ENCODE data around the gene L3MBTL4. TPM values are rescaled to one million over a fixed set of nuclear protein-coding genes. Genes with fewer than 3 reads are reported as not detected.

L3MBTL4 gene
- total RNA-seq, 1 experiment from 2014 or later = 1.4 TPM

GRCh38 chr18:6057604-6058003, 357.1 kb downstream of the L3MBTL4 start:
- H3K4me3 Mint-ChIP-seq = no peak overlapping the region

GRCh38 chr18:6056171-6056910, 358.4 kb downstream of the L3MBTL4 start:
- no peak overlapping the region for H3K27ac Mint-ChIP-seq
- H3K4me3 Mint-ChIP-seq = no peak overlapping the region

More at GRCh38 chr18:6057604-6058003, 357.1 kb downstream of the L3MBTL4 start:
- no peaks in the 10 kb centered on the region for H3K27me3 Mint-ChIP-seq (ENCODE audit: low read depth)
- ATAC-seq (no peak), DNase-seq (ENCODE audit: low spot score) (no peak)
- CTCF ChIA-PET = no interaction called here
- no peak overlapping the region for H3K27ac Mint-ChIP-seq
- POLR2A ChIA-PET = no interaction called here
- no peak for TF ChIP-seq GRHL2 (CRISPR knock-in tag; IDR thresholded peaks at IDR 0.05; ENCODE audit: insufficient replicate concordance, severe bottlenecking)
- no peak for TF ChIP-seq OVOL2 (CRISPR knock-in tag; IDR thresholded peaks at IDR 0.05; ENCODE audit: borderline replicate concordance)
- no peaks in the 10 kb centered on the region for H3K36me3 Mint-ChIP-seq
- peaks cover 25% of the 10 kb centered on the region for H3K4me1 Mint-ChIP-seq
- peaks cover 5% of the 10 kb centered on the region; the same call in 1 of the 2 replicates for H3K9me3 Mint-ChIP-seq

GRCh38 chr18:6055711-6056110, 359.0 kb downstream of the L3MBTL4 start:
- ATAC-seq = no peak
- peaks cover 25% of the 10 kb centered on the region for H3K4me1 Mint-ChIP-seq

More at GRCh38 chr18:6056171-6056910, 358.4 kb downstream of the L3MBTL4 start:
- Mint-ChIP-seq H3K27me3 (ENCODE audit: low read depth) (no peaks in the 10 kb centered on the region), H3K36me3 (no peaks in the 10 kb centered on the region), H3K4me1 (peaks cover 25% of the 10 kb centered on the region), H3K9me3 (no peaks in the 10 kb centered on the region)
- DNase-seq (ENCODE audit: low spot score) (no peak), ATAC-seq (peak; percentile 59)
- ChIA-PET CTCF (no interaction called here), POLR2A (no interaction called here)
- TF ChIP-seq RORB (CRISPR knock-in tag; IDR thresholded peaks at IDR 0.05) (no peak), ELF4 (CRISPR knock-in tag; IDR thresholded peaks at IDR 0.05; ENCODE audit: low read depth) (no peak), GTF2I (CRISPR knock-in tag; conservative IDR thresholded peaks at IDR 0.05) (no peak)

GRCh38 chr18:6054256-6054842, 360.4 kb downstream of the L3MBTL4 start:
- H3K9me3 Mint-ChIP-seq = peaks cover 2% of the 10 kb centered on the region; the same call in 1 of the 2 replicates
- no peaks in the 10 kb centered on the region for H3K36me3 Mint-ChIP-seq
- POLR2A ChIA-PET = no interaction called here
- H3K4me3 Mint-ChIP-seq = no peak overlapping the region
- H3K27ac Mint-ChIP-seq = no peak overlapping the region
- TF ChIP-seq CREB1 (CRISPR knock-in tag; IDR thresholded peaks at IDR 0.05) = no peak
- TF ChIP-seq TEAD1 (CRISPR knock-in tag; IDR thresholded peaks at IDR 0.05) = no peak
- TF ChIP-seq RELA (CRISPR knock-in tag; IDR thresholded peaks at IDR 0.05; ENCODE audit: borderline replicate concordance) = no peak
- no peak for TF ChIP-seq E2F4 (CRISPR knock-in tag; IDR thresholded peaks at IDR 0.05; ENCODE audit: borderline replicate concordance, low read depth)
- no peak for TF ChIP-seq IRF1 (CRISPR knock-in tag; IDR thresholded peaks at IDR 0.05)
- no peak for TF ChIP-seq ATF2 (CRISPR knock-in tag; IDR thresholded peaks at IDR 0.05; ENCODE audit: borderline replicate concordance, low read depth)
- TF ChIP-seq NFATC4 (CRISPR knock-in tag; IDR thresholded peaks at IDR 0.05) = no peak
- no peak for TF ChIP-seq ATF6 (CRISPR knock-in tag; IDR thresholded peaks at IDR 0.05)
- no peak for ATAC-seq
- no peaks in the 10 kb centered on the region for H3K27me3 Mint-ChIP-seq (ENCODE audit: low read depth)
- DNase-seq (ENCODE audit: low spot score) = no peak
- CTCF ChIA-PET = no interaction called here
- H3K4me1 Mint-ChIP-seq = peaks cover 23% of the 10 kb centered on the region

More at GRCh38 chr18:6055711-6056110, 359.0 kb downstream of the L3MBTL4 start:
- no peak overlapping the region for H3K4me3 Mint-ChIP-seq
- CTCF ChIA-PET = no interaction called here
- no peaks in the 10 kb centered on the region for H3K9me3 Mint-ChIP-seq
- H3K27me3 Mint-ChIP-seq (ENCODE audit: low read depth) = no peaks in the 10 kb centered on the region
- TF ChIP-seq KAT7 (CRISPR knock-in tag; IDR thresholded peaks at IDR 0.05; ENCODE audit: borderline replicate concordance) (no peak), ZNF425 (CRISPR knock-in tag; conservative IDR thresholded peaks at IDR 0.05) (no peak), FOXK1 (CRISPR knock-in tag; IDR thresholded peaks at IDR 0.05) (no peak)
- H3K27ac Mint-ChIP-seq = no peak overlapping the region
- DNase-seq (ENCODE audit: low spot score) = no peak
- POLR2A ChIA-PET = no interaction called here
- no peaks in the 10 kb centered on the region for H3K36me3 Mint-ChIP-seq

All from WTC11 (cell line).